ENCODE results near the gene PRRX1. TPM values are rescaled to one million over a fixed set of nuclear protein-coding genes. Genes with fewer than 3 reads are reported as not detected.

The PRRX1 gene
- total and polyA plus RNA-seq, 2 of the 13 experiments (the other 11 are each of a cell fraction or from before 2014, with no cell fraction given): not detected

- no peak for DNase-seq (ENCODE audit: low spot score)
- H3K36me3 ChIP-seq (replicated peaks in 1 of 2; ENCODE audit: control insufficient read depth in 1 of 2, insufficient read depth in 2 of 2, low read length in 2 of 2): no peaks in the 10 kb centered on the region
Observed at GRCh38 chr1:170687621-170688020, 23.7 kb downstream of the PRRX1 start.

More at GRCh38 chr1:170687621-170688020, 23.7 kb downstream of the PRRX1 start:
- intact Hi-C loops (cut with micrococcal nuclease; ENCODE audit: unreplicated experiment): loop anchor here (1.0 kb wide), 1 partner anchor 28 kb away; no protein-coding TSS in a partner anchor
- H3K4me1 ChIP-seq (ENCODE audit: insufficient read depth, low read length): no peaks in the 10 kb centered on the region
- H3K27ac ChIP-seq (ENCODE audit: extremely low read length, insufficient read depth, low read length): no peak overlapping the region
- H2AFZ ChIP-seq (ENCODE audit: low read length): no peak overlapping the region
- H3K9me3 ChIP-seq (ENCODE audit: low read length): no peaks in the 10 kb centered on the region
- no peaks in the 10 kb centered on the region for H4K20me1 ChIP-seq (ENCODE audit: insufficient read depth, low read length)
- ChIA-PET POLR2A (no interaction called here), CTCF (ENCODE audit: low intra/inter-chr PET ratio, low total read pairs) (no interaction called here)
- 14% methylated on average over 4 of the region's 4 CpGs for WGBS (ENCODE audit: low lambda C conversion rate)
- FAIRE-seq: no peak
- no peak overlapping the region for H3K9ac ChIP-seq (ENCODE audit: insufficient read depth, low read depth, low read length)
- H3K27me3 ChIP-seq (ENCODE audit: control insufficient read depth in 1 of 2, insufficient read depth in 2 of 2, low read length in 2 of 2): 0 out of 5 replicates have a peak, but pooled peaks cover 0 to 5% of the 10 kb centered on the region in 2 experiments
- ATAC-seq: no peak
- no peak overlapping the region for H3K4me3 ChIP-seq (replicated peaks in 1 of 3; ENCODE audit: insufficient read depth in 1 of 3, low read depth in 2 of 3, low read length in 3 of 3)
- H3K79me2 ChIP-seq (ENCODE audit: insufficient read depth, low read length): no peaks in the 10 kb centered on the region
- no peak overlapping the region for H3K4me2 ChIP-seq (ENCODE audit: low read depth, low read length)
- TF ChIP-seq, protein P1, sequence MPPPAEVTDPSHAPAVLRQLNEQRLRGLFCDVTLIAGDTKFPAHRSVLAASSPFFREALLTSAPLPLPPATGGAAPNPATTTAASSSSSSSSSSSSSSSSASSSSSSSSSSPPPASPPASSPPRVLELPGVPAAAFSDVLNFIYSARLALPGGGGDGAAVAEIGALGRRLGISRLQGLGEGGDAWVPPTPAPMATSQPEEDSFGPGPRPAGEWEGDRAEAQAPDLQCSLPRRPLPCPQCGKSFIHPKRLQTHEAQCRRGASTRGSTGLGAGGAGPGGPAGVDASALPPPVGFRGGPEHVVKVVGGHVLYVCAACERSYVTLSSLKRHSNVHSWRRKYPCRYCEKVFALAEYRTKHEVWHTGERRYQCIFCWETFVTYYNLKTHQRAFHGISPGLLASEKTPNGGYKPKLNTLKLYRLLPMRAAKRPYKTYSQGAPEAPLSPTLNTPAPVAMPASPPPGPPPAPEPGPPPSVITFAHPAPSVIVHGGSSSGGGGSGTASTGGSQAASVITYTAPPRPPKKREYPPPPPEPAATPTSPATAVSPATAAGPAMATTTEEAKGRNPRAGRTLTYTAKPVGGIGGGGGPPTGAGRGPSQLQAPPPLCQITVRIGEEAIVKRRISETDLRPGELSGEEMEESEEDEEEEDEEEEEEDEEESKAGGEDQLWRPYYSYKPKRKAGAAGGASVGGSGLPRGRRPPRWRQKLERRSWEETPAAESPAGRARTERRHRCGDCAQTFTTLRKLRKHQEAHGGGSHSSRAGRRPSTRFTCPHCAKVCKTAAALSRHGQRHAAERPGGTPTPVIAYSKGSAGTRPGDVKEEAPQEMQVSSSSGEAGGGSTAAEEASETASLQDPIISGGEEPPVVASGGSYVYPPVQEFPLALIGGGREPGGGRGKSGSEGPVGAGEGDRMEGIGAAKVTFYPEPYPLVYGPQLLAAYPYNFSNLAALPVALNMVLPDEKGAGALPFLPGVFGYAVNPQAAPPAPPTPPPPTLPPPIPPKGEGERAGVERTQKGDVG (CRISPR knock-in tag; IDR thresholded peaks at IDR 0.05; ENCODE audit: borderline replicate concordance): no peak
- TF ChIP-seq JUN (CRISPR knock-in tag; IDR thresholded peaks at IDR 0.05) (no peak), U2AF2 (IDR thresholded peaks at IDR 0.05; ENCODE audit: low read depth, low read length) (no peak), ZNF780A (CRISPR knock-in tag; IDR thresholded peaks at IDR 0.05) (no peak), ZSCAN12 (CRISPR knock-in tag; IDR thresholded peaks at IDR 0.05) (no peak), ZHX1 (CRISPR knock-in tag; IDR thresholded peaks at IDR 0.05; ENCODE audit: low read depth) (no peak), CHCHD3 (CRISPR knock-in tag; IDR thresholded peaks at IDR 0.05) (no peak)
- no TSS peak for BruUV-seq (replicated peaks)
- in situ Hi-C loops (cut with HindIII; ENCODE audit: extremely low pct_ligation_motif_present, low pct_unique_long_range_greater_than_20kb): no loop called here

Data from HepG2 (cell line).